Heart left ventricle (tissue), 16 donors: ENCODE measurements around the gene SMTNL1. TPM values are rescaled to one million over a fixed set of nuclear protein-coding genes. Genes with fewer than 3 reads are reported as not detected.

ENCODE experiments used
- ATAC-seq, 4 donors: fragments of 200-7000 bp; cut with Tn5 transposase; one replicate each; pipeline ENCODE4 v1.9.1; 2020 to 2022; ENCODE audit warnings: moderate library complexity in 4 of 4, mild to moderate bottlenecking in 3 of 4, moderate number of reproducible peaks in 1 of 4
- DNase-seq, 5 donors: peaks; one replicate each; pipeline ENCODE4 v3.0.0-alpha.2; 2020
- H3K27ac ChIP-seq, 12 donors: fragments of 200-600 bp; sonication (generic) in 4 of 12; one replicate each; pipeline versions ENCODE4 v1.5.0 to v1.8.0; 2016 to 2022; ENCODE audit warnings: mild to moderate bottlenecking in 2 of 12
- H3K27me3 ChIP-seq, 9 donors: fragments of 200-600 bp; sonication (generic) in 2 of 9; one replicate each; pipeline versions ENCODE4 v1.5.1 to v1.8.0; 2016 to 2022; ENCODE audit warnings: mild to moderate bottlenecking in 3 of 9
- H3K36me3 ChIP-seq, 9 donors: fragments of 200-600 bp; sonication (generic) in 2 of 9; one replicate each; pipeline versions ENCODE4 v1.5.0 to v1.8.0; 2018 to 2022; ENCODE audit warnings: mild to moderate bottlenecking in 2 of 9
- H3K4me1 ChIP-seq, 12 donors: fragments of 200-600 bp; sonication (generic) in 4 of 12; one replicate each; pipeline versions ENCODE4 v1.5.0 to v1.8.0; 2016 to 2022; ENCODE audit warnings: mild to moderate bottlenecking in 3 of 12
- H3K4me3 ChIP-seq, 12 donors: fragments of 200-600 bp; sonication (generic) in 4 of 12; one replicate each; pipeline versions ENCODE4 v1.5.0 to v1.8.0; 2017 to 2022; ENCODE audit warnings: mild to moderate bottlenecking in 9 of 12, moderate library complexity in 4 of 12
- H3K9me3 ChIP-seq, 12 donors: fragments of 200-600 bp; sonication (generic) in 4 of 12; one replicate each; pipeline versions ENCODE4 v1.5.0 to v1.8.0; 2016 to 2022; ENCODE audit warnings: mild to moderate bottlenecking in 1 of 12
- POLR2A ChIP-seq, 2 donors: fragments of 450-650 bp; IDR thresholded peaks; one replicate each; pipeline ENCODE4 v1.6.1; 2017; ENCODE audit warnings: antibody characterized with exemption in 2 of 2, mild to moderate bottlenecking in 2 of 2, moderate library complexity in 2 of 2
- WGBS, 4 donors: extraction: QIAGEN DNeasy Blood & Tissue Kit in 2 of 4; methylation state at CpG; one replicate each; pipeline versions ENCODE4 v1.1.5 to v1.1.7; 2013 to 2018; 5-methylcytosine and 5-hydroxymethylcytosine counted together
- intact Hi-C, 10 donors: fragments of 100-400 bp; cut with DNase I; formaldehyde crosslinking; loops; one replicate each; pipeline versions ENCODE4 v1.11.1 to v1.14.2; 2022
- polyA plus RNA-seq, 2 donors: library from polyadenylated mRNA; stranded (reverse); fragments of 200-250 nt; gene quantifications; one replicate each; pipeline ENCODE4 v1.2.3, GENCODE V29; 2013
- total RNA-seq, 9 donors: library from RNA; depleted of rRNA in 2 of 9; stranded (reverse); fragments of >200 nt in 2 of 9; fragmentation: NEBNext Ultra II Directional in 3 of 9; extraction: Animal tissue kit (Norgen Biotek cat#: 25700) in 3 of 9; gene quantifications; one replicate each; pipeline versions ENCODE4 v1.1.0 to v1.2.4, GENCODE V29; 2016 to 2023
- donor health status: ischemic (EF 13 %, LVEDD 7.1; RV severe dilation, severe dysfunction).
- donor health status: healthy with polysubstance abuse.
- donor health status: DM: no; HTN: yes; CAD: no.
- donor health status: DM: no; HTN: no; CAD: no.
- donor health status: ischemic (EF 25% LVEDD 6.9; RV normal size, moderate dysfunction).
- donor health status: ischemic (EF 25% LVEDD 5.7; RV mildly dilated, moderate dysfunction).
- donor health status: healthy.
- donor health status: DM: yes; HTN: yes; CAD: no.
- donor health status: ischemic (EF 35%, LVEDD 5.7; RV mildly dilated, moderate dysfunction).
- donor health status: nonischemic (EF 11% LVEDD 7.7; RV severe dilation, severe dysfunction).
- donor health status: DM: yes; HTN: yes; CAD: no.
- donor health status: PGD.
- donor health status: ischemic (EF 29% LVEDD 5.4; RV normal size, mild dysfunction).
- donor health status: nonischemic (EF 23%, LVEDD 6.1; RV moderate dilation, normal function).

The SMTNL1 gene
- total and polyA plus RNA-seq, 11 donors: not detected

GRCh38 chr11:57599381-57599780 lies 62.0 kb downstream of the SMTNL1 start:
- no peak for DNase-seq
- intact Hi-C loops: loop anchor here in 1 of 10 donors (5.0 kb wide), 2 partner anchors 37 to 38 kb away; no protein-coding TSS in a partner anchor
- Histone ChIP-seq H3K36me3 (peaks cover 0 to 22% (median 8%) of the 10 kb centered on the region in 9 donors), H3K9me3 (no peaks in the 10 kb centered on the region), H3K27me3 (peaks cover 0 to 4% (median 0%) of the 10 kb centered on the region in 9 donors), H3K4me1 (peaks cover 0 to 31% (median 6%) of the 10 kb centered on the region in 12 donors), H3K27ac (peak overlapping the region in 9 of 12 donors; percentile 15 to 95 (median 89)), H3K4me3 (peak overlapping the region in 7 of 12 donors; percentile 54 to 83 (median 65))
- no peak for ATAC-seq
- WGBS, 4 donors: 37 to 65% (median 39%) methylated on average over 2 of the region's 2 CpGs
- no peak for TF ChIP-seq POLR2A (IDR thresholded peaks at IDR 0.05)

Other genes with a start within 250 kb of the SMTNL1 start
- 10 to 100 TPM; 25.3 to 68.3 (median 33.1) TPM for gene TNKS1BP1, start 212.6 kb upstream of the SMTNL1 start, total RNA-seq
- 10 to 100 TPM; 36.9 to 45.3 TPM for gene TNKS1BP1, start 212.6 kb upstream of the SMTNL1 start, polyA plus RNA-seq
- 10 to 100 TPM; 31.8 to 60.4 (median 41.6) TPM for gene SSRP1, start 201.7 kb upstream of the SMTNL1 start, total RNA-seq
- gene SSRP1, start 201.7 kb upstream of the SMTNL1 start, polyA plus RNA-seq: 10 to 100 TPM; 21.8 to 86.5 TPM
- gene P2RX3, start 199.2 kb upstream of the SMTNL1 start, total RNA-seq: 1 to 10 TPM in 7 of 9 donors, under 1 TPM in 2; 0.63 to 7.1 (median 1.5) TPM
- gene P2RX3, start 199.2 kb upstream of the SMTNL1 start, polyA plus RNA-seq: under 1 TPM; 0.35 to 0.72 TPM
- gene PRG3, start 156.4 kb upstream of the SMTNL1 start, total RNA-seq: not detected
- not detected for gene PRG3, start 156.4 kb upstream of the SMTNL1 start, polyA plus RNA-seq
- gene PRG2, start 146.9 kb upstream of the SMTNL1 start, total RNA-seq: under 1 TPM in 4 of 9 donors, not detected in 5; 0.14 to 0.27 (median 0.22) TPM
- under 1 TPM in 1 of 2 donors, not detected in 1; 0.04 TPM for gene PRG2, start 146.9 kb upstream of the SMTNL1 start, polyA plus RNA-seq
- gene SLC43A3, start 110.5 kb upstream of the SMTNL1 start, total RNA-seq: 10 to 100 TPM; 13.5 to 56.9 (median 24.7) TPM
- 10 to 100 TPM; 14.6 to 17.9 TPM for gene SLC43A3, start 110.5 kb upstream of the SMTNL1 start, polyA plus RNA-seq
- gene RTN4RL2, start 77.1 kb upstream of the SMTNL1 start, total RNA-seq: 1 to 10 TPM in 5 of 9 donors, under 1 TPM in 4; 0.58 to 2.1 (median 1.1) TPM
- 1 to 10 TPM; 1.0 to 1.1 TPM for gene RTN4RL2, start 77.1 kb upstream of the SMTNL1 start, polyA plus RNA-seq
- 10 to 100 TPM in 1 of 9 donors, 1 to 10 TPM in 8; 2.7 to 12.3 (median 5.4) TPM for gene SLC43A1, start 21.9 kb upstream of the SMTNL1 start, total RNA-seq
- gene SLC43A1, start 21.9 kb upstream of the SMTNL1 start, polyA plus RNA-seq: 1 to 10 TPM; 6.6 TPM
- gene TIMM10, start 6.8 kb upstream of the SMTNL1 start, total RNA-seq: 10 to 100 TPM; 36.6 to 81.5 (median 46.4) TPM
- 100 to 1,000 TPM in 1 of 2 donors, 10 to 100 TPM in 1; 42.0 to 135 TPM for gene TIMM10, start 6.8 kb upstream of the SMTNL1 start, polyA plus RNA-seq
- 100 to 1,000 TPM in 1 of 9 donors, 10 to 100 TPM in 8; 11.2 to 175 (median 14.5) TPM for gene UBE2L6, start 30.1 kb downstream of the SMTNL1 start, total RNA-seq
- gene UBE2L6, start 30.1 kb downstream of the SMTNL1 start, polyA plus RNA-seq: 10 to 100 TPM; 10.2 to 16.4 TPM
- gene SERPING1, start 60.1 kb downstream of the SMTNL1 start, total RNA-seq: 100 to 1,000 TPM in 4 of 9 donors, 10 to 100 TPM in 5; 55.5 to 344 (median 87.0) TPM
- 100 to 1,000 TPM in 1 of 2 donors, 10 to 100 TPM in 1; 80.6 to 121 TPM for gene SERPING1, start 60.1 kb downstream of the SMTNL1 start, polyA plus RNA-seq
- gene YPEL4, start 112.3 kb downstream of the SMTNL1 start, total RNA-seq: 1 to 10 TPM in 2 of 9 donors, under 1 TPM in 7; 0.16 to 2.2 (median 0.67) TPM
- gene YPEL4, start 112.3 kb downstream of the SMTNL1 start, polyA plus RNA-seq: 1 to 10 TPM in 1 of 2 donors, under 1 TPM in 1; 0.28 to 1.2 TPM
- 10 to 100 TPM in 2 of 9 donors, 1 to 10 TPM in 7; 5.5 to 11.6 (median 8.2) TPM for gene CLP1, start 120.2 kb downstream of the SMTNL1 start, total RNA-seq
- gene CLP1, start 120.2 kb downstream of the SMTNL1 start, polyA plus RNA-seq: 10 to 100 TPM in 1 of 2 donors, 1 to 10 TPM in 1; 3.0 to 11.9 TPM
- gene ZDHHC5, start 130.5 kb downstream of the SMTNL1 start, total RNA-seq: 10 to 100 TPM; 32.5 to 63.6 (median 45.7) TPM
- gene ZDHHC5, start 130.5 kb downstream of the SMTNL1 start, polyA plus RNA-seq: 10 to 100 TPM; 21.9 to 50.3 TPM
- gene MED19, start 174.6 kb downstream of the SMTNL1 start, total RNA-seq: 10 to 100 TPM in 2 of 9 donors, 1 to 10 TPM in 7; 6.0 to 12.4 (median 6.9) TPM
- gene MED19, start 174.6 kb downstream of the SMTNL1 start, polyA plus RNA-seq: 10 to 100 TPM in 1 of 2 donors, 1 to 10 TPM in 1; 6.1 to 19.8 TPM
- 10 to 100 TPM; 46.7 to 78.2 (median 65.8) TPM for gene TMX2, start 175.0 kb downstream of the SMTNL1 start, total RNA-seq
- 100 to 1,000 TPM in 1 of 2 donors, 10 to 100 TPM in 1; 53.6 to 165 TPM for gene TMX2, start 175.0 kb downstream of the SMTNL1 start, polyA plus RNA-seq
- 100 to 1,000 TPM in 1 of 9 donors, 10 to 100 TPM in 8; 56.8 to 134 (median 85.7) TPM for gene SELENOH, start 203.9 kb downstream of the SMTNL1 start, total RNA-seq
- 100 to 1,000 TPM in 1 of 2 donors, 10 to 100 TPM in 1; 68.8 to 116 TPM for gene SELENOH, start 203.9 kb downstream of the SMTNL1 start, polyA plus RNA-seq
- not detected for gene BTBD18, start 214.2 kb downstream of the SMTNL1 start, total RNA-seq
- under 1 TPM in 1 of 2 donors, not detected in 1; 0.11 TPM for gene BTBD18, start 214.2 kb downstream of the SMTNL1 start, polyA plus RNA-seq
- gene CTNND1, start 224.2 kb downstream of the SMTNL1 start, total RNA-seq: 100 to 1,000 TPM in 1 of 9 donors, 10 to 100 TPM in 8; 51.4 to 105 (median 60.8) TPM
- gene CTNND1, start 224.2 kb downstream of the SMTNL1 start, polyA plus RNA-seq: 10 to 100 TPM; 19.7 to 40.3 TPM